Posterior vena cava (tissue), 2 donors: ENCODE measurements around the gene PCBD1. TPM values are rescaled to one million over a fixed set of nuclear protein-coding genes. Genes with fewer than 3 reads are reported as not detected.

Experiments
- DNase-seq: peaks from one replicate; pipeline ENCODE4 v3.0.0-alpha.2; 2020; ENCODE audit warnings: low spot score
- intact Hi-C, 2 donors: fragments of 100-400 bp; cut with DNase I; formaldehyde crosslinking; loops; one replicate each; pipeline versions ENCODE4 v1.14.1 to v1.14.2; 2022 to 2023
- total RNA-seq, 2 donors: library from RNA; stranded (reverse); fragmentation: NEBNext Ultra II Directional; extraction: Animal tissue kit (Norgen Biotek cat#: 25700); gene quantifications; one replicate each; pipeline ENCODE4 v1.2.1, GENCODE V29; 2021
- donor health status: DM: yes; HTN: yes; CAD: no.
- donor health status: DM: yes; HTN: yes; CAD: no.

The PCBD1 gene
- total RNA-seq, 2 donors from 2014 or later = 48.7 to 54.1 TPM

DNA sequence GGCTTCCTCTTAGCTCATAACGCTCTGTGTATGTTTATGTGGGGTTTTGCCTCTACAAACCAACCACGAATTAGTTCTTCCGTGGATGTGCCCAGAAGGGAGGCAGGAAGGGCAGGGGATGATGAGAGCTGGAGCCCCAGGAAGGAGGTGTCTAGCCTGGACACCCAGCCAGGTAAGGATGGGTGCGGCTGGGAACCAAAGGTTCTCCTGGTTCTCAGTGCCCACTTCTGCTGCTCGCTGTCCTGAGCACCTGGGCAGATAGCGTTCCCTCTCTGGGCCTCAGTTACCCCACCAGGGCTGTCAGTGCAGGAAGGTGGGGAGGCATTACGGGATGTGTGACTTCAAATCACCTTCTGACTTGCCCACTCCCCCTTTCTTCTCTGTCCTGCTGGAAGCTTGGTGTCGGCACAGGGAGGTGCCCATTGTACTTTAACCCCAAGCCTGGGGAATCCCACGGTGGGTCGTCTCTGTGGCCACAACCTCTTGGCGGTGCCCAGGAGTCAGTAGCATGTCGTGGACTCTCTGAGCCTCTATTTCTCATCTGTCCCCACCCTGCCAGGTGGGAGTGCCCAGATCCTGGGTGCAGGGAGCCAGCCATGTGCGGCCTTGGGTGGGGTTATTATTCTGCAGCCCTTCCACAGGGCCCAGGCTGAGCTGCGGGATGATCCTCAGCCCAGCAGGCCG is 18.7 kb upstream of the PCBD1 start:
- intact Hi-C loops = loop anchor here in 1 of 2 donors (1.0 to 5.0 kb wide), 2 partner anchors 26 to 1000 kb away; no protein-coding TSS in a partner anchor
- DNase-seq = peak; percentile 57

DNA sequence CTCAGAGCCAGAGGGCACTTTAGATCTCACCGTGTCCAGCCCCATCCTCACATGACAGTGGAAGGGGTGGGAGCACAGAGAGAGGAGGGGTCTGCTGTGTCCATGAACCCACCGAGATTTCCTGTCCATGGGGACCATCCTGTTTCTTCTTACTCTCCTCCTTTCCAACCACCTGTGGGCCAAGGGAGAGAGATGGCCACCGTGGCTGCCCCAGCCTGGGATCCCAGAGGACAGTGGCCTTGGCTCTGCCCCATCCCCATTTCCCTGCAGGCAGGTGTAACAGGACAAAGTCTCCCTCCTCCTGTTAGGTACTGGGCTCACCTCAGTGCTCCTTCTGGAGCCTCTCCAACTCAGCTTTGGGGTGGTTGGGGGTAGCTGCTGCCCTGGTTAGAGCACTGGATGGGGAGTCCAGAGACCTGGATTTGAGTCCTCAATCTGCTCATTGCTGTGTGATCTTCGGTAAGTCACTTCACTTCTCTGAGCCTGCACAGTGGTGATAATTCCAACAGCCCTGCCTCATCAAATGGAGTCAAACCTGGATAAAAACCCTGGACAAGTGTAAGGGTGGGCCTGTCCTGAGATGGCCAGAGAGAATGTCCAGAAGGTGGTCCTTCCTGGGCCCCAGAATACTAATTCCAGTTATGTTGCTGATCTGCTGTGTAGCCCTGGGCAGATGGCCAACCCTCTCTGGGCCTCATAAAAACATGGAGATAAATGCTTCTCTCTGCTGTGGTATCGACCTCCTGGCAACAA is 17.8 kb upstream of the PCBD1 start:
- peak; percentile 59 for DNase-seq
- intact Hi-C loops = loop anchor here in 1 of 2 donors (5.0 kb wide), 1 partner anchor 1001 kb away; no protein-coding TSS in a partner anchor

DNA sequence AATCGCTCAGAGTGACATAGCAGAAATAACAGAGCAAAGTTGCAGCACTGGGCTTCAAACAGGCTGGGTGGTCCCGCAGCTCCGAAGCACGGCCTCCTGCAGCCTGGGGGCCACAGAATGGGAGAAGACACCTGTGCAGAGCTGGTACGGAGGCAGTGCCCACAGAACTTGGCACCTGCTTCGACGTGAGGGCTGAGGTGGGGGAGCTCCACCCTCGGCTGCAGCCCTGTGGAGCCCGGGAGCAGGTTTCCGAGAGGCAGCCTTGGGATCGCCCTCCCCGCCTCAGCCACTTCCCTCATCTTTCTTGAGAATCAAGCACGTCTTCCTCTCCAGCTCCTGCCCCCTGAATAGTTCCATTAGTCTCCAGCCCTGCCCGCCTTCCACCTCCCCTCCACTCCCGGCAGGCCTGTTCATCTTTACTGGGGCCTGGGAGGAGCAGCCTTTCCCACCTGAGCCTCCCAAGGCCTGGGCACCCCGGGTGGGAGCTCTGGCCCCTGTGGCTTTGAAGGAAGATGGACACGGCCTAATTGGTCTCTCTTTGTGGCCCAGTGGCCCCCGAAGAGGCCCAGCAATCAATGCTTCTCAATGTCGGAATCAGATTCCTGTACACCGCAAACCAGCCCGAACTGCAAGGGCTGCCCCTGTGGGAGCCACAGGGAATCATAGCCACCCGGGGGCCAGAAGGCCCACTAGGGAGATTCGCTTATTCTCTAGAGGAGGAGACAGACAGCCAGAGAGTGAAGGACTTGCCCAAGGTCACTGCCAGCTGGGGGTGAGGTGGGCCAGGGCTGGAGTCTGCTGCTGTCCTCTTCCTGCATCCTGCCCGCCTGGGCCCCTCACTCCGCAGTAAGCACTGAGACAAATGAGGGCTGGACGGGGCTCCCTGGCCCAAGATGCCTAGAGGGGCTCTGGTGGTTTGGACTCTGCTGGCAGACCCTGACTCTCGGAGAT is 17.0 kb upstream of the PCBD1 start:
- intact Hi-C loops = loop anchor here in 1 of 2 donors (5.0 kb wide), 1 partner anchor 1002 kb away; no protein-coding TSS in a partner anchor
- DNase-seq = peak; percentile 66

DNA sequence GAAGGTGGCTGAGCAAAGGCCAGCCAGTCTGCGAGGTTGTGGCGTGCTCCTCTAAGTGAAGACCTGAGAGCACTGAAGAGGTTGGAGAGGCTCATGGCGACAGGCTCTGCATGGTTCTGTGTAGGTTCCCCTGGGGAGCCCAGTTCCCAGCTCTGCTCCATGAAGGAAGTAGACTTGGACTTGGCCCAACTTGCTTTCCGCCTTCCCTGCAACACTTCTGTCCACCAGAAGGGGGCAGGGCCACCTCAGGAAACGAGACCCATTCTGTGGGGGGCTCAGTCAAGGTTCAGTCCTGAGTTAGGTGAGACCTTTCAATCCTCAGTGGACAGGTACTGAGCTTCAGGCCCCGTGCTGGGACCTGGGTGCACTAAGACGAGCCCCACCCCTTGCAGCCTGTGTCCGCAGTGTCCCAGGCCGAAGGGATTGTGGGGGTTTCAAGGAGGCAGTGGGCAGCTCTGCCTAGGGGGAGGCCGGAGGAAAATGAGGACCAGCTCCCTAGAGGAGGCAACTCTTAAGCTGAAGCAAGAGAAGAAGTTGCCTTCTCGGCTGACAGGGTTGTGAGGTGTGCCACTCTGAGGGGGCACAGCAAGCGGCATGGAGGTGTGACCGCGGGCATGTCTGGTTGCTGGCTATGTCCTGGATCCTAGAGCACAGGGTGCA is 15.0 kb upstream of the PCBD1 start:
- peak; percentile 78 for DNase-seq
- intact Hi-C loops = no loop called here

DNA sequence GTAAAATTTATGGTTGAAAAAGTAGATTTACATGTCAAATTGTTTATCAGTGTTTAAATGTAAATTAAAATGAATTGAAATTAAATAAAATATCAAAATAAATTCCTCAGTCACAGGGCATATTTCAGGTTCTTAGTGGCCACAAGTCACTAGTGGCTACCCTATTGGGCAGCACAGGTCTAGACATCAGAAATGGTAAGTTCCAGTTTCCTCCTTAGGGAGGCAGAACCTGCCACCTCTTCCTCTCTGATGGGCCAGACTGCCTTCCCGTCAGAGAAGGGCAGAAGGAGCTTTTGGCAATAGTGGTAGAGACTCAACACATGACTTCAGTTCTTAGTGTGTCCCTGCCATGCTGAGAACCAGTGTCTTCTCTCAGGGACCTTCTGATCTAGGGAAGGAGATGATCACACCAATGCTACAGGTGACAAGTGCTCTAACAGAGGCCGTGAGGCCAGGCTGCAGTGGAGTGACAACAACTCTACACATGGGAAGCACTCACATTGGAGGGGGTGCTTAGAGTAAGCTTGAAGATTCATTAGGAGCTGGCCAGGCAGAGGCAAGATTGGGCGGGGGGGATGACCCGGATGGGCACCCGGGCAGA is 14.4 kb upstream of the PCBD1 start:
- intact Hi-C loops = no loop called here
- DNase-seq = peak; percentile 3

DNA sequence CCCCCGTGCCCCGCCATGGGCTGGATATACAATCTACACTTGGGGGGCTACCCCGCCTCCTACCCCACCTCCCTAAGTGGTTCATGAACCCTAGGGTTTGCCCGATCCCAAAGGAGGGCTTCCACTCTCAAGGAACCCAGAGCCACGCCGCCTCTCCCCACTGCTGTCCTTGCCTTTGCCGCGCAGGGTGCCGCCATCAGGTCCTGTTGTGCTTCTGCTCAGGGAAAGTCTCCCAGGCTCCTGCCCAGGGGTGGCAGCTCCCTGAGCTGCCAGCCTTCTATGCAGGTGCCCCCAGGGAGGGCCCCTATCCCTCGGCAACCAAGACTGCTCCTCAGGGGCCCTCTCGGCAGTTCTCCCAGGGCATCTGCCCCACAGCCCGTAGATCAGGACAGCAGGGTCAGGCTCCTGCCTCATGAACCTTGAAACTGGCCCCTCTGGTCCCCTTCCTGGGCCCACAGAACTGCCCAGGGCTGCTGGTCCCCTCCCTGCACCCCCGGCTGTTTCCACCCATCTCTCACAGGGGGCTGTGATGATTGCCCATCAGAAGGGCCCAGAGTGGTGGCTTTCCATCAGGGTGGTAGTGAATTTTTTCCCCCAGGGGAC is 13.0 kb upstream of the PCBD1 start:
- DNase-seq = peak; percentile 58
- intact Hi-C loops = loop anchor here in 1 of 2 donors (2.0 kb wide), 1 partner anchor 385 kb away; no protein-coding TSS in a partner anchor

DNA sequence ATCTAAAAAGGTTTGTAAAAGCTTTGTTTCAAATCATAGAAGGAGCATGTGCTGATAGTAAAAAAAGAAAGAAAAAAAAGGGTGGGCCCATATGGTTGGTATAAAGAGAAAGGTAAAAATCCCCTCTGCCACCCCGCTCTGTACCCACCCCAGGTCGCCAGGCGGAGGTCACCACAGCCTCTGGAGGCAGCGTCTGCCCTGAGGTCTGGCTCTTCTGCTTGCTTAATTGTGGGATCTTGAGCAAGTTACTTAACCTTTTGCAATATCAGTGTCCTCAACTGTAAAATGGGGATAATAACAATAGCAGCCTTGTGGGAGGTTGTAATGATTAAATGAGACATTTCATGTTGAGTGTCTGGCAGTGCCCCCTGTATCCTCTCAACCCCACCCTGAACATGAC is 10.7 kb upstream of the PCBD1 start:
- intact Hi-C loops = no loop called here
- DNase-seq = no peak

DNA sequence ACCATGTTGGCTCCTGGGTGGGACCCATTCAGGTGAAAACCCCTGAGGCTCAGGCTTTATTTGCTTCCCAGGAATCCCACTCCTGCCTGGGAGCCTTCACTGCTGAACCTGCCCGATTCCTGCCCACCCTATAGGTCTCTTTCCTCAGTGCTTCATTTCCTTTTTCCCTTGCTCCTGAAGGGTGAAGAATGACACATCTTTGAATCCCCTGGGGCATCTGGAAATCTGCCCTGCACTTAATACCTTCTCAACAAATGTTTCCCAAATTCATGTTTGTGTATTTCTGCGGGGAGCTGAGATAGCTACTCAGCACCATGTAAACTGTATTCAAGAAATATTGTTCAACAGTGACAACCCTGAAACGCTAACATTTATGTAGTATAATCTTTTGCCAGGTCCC is 10.3 kb upstream of the PCBD1 start:
- DNase-seq = no peak
- intact Hi-C loops = no loop called here

DNA sequence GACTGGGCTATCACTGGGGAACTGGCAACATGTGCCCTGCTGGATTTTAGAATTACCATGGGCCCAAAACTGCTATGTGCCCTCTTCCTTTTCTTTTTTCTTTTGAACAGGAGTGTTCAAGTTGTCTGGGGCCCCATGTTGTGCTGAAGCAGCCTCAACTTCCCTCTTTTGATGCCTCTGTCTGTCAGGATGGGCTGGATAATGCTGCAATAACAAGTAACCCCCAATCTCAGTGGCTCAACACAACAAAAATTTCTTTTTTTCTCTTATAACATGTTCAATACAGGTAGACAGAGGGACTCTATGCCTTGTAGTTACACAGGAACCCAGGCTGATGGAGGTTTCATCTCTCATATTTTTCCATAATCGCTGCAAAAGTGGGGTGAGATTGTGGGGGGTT is 8.2 kb upstream of the PCBD1 start:
- no peak for DNase-seq
- intact Hi-C loops = no loop called here

DNA sequence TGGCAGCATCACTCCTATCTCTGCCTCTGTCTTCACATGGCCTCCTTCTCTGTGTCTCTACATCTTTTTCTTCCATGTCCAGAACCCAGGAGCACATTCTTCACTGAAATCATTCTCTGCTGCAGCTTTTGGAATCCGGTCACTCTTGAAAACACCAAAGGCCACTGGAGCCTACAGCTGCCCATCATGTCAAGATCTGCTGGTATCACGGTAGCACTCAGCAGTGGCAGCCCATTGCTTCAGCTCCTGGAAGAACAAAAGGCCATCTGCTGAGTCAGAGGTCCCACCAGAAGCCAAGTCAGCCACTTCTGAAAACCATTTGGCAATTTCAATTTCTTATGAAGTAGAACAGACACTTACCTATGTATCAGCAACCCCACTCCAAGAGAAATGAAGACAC is 6.1 kb upstream of the PCBD1 start:
- intact Hi-C loops = no loop called here
- no peak for DNase-seq

DNA sequence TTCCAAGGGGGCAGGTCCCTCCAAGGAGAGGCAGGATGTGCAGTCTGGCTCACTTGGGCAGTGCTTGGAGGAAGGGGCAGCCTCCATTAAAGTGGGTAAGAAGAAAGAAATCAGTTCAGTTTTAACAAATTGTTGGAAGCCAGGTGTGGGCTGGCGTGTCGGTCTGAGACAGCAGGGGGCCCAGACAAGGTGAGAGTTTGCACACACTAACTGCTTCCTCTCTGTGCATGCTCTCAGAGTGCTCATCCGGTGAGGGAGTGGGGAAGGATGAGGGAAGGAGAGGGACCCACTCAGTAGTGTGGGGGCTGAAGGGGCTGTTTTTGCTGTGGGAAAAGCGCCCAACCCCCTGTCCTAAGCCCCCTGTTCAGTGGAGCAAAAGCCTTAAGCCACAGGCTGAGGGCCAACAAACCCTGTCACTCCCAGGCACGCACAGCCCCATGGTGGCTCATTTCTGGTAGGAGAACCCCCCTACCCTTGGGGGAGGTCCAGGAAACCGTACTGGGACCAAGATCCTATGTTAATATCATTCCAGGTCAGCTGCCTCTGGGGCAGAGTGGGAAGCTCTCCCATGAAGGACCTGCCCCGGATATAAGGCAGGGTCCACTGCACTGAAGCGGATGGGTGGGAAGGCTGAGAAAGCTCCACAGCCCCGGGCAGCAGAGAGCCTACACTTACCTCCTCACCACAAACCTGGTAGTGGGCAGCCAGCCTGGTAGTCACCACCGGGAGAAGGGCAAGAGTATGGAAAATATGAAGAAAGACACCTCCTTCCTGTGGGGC is 5.1 kb upstream of the PCBD1 start:
- DNase-seq = no peak
- intact Hi-C loops = no loop called here

DNA sequence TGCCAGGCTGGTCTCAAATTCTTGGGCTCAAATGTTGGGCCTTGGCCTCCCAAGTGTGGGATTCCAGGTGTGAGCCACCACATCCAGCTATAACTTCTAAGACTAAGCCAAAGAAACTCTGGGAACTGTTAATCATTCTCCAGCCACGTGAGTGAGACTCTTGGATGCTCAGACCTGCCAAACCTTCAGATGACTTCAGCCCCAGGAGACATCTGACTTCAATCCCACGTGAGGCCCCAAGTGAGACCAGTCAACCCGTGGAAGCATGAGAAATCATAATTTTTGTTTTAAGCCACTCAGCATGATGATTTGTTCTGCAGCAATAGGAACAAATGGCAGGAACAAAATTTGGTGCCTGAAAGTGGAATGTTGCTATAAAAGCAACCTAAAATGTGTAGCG is 4.3 kb upstream of the PCBD1 start:
- intact Hi-C loops = no loop called here
- no peak for DNase-seq

DNA sequence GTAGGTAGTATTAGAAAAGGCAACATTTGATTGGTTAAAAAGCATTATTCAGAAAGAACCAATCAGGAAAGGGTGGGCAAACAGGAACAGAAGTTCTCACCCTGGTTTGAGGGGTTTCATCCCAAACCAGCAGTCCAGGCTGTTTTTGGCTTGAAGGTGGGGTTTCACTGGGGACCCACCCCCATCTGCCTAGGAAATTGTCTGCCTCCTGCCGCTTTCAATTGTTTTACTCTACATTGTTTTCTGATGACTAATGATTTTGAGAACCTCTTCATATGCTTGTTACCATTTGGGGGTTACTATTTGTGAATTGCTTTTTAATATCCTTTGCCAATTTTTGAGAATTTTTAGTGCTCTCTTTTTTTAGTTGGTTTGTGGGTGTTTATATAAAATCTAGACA is 3.3 kb upstream of the PCBD1 start:
- no peak for DNase-seq
- intact Hi-C loops = no loop called here

DNA sequence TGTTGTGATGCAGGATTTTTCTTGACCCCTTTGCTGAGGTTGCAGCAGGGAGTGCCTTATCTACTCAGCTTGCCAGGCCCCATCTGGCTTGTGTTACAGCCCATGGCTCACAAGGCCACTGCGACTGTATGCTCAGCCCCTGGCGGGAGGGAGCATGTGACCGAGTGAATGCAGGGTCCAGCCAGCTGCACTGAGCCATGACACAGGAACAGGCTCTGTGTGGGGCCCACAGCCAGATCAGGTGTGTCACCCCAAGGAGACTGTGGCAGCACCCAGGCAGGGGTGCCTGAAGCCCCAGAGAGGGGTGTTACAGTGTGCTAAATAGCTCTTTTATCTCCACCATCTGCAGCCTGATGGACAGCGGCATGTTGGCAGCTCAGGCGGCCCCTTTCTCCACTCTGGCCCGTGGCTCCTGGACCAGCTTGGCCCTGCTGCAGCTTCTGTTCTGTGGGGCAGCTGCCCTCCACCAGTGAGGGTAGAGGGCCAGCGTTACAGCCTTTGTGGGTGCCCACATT is 2.6 kb upstream of the PCBD1 start:
- intact Hi-C loops = no loop called here

DNA sequence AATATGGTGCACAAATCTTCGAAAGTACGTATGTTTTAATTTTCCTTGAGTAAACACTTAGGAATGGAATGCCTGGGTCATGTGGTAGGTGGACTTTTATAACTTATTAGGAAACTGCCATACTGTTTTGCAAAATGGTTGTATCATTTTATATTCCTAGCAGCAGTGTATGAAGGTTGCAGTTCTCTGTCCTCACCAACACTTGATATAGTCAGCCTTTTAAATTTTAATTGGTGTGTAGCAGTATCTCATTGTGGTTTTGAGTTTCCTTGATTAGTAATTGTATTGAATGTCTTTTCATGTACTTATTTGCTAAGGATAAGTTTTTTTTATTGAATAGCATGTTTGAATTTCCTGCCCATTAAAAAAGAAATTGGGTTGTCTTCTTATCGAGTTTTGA is 926 bp upstream of the PCBD1 start:
- DNase-seq = no peak
- intact Hi-C loops = loop anchor here in 1 of 2 donors (5.0 kb wide), 1 partner anchor 72 kb away; the partner anchor contains the start of gene SGPL1

More for the DNA sequence above, 2.6 kb upstream of the PCBD1 start:
- DNase-seq = no peak

DNA sequence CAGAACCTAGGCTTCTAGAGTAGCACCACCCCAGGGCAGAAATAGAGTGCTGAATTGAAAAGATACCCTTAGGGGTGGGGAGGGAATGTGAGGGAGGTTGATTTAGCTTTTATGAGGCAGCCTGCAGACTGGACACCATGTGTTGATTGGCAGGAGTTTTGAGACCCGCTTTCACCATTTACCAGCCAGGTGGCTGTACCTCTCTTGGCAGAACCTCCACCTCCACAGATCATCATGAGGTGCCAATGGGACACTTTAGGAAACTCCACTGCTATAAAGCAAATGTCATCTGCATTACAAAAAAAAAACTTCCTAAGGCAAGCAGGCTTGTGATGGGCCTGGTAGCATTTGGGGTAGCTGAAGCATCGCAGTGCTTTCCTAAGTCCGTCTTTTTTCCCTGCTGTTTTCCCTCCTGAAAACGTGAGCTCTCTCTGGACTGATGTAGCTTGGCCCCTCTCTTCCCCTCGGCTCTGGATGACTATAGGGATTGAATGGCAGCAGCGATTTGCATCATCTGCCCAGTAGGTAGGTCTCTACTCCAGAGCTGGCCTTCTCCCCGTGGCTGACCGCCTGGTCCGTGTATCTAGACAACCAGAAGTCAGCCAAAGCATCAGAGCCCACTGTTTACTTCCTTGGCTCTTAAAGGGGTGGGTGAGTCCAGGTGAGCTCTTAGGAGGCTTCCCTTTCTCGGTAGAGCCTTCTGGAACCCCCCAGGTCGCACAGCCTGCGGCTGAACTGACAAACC is 1.3 kb downstream of the PCBD1 start:
- DNase-seq = no peak
- intact Hi-C loops = loop anchor here in 1 of 2 donors (5.0 kb wide), 1 partner anchor 70 kb away; the partner anchor contains the start of gene SGPL1
